Stimulated activated CD8-positive, alpha-beta memory T cell treated with anti-CD3 and anti-CD28 coated beads, Interleukin-12 subunit alpha, Interleukin-12 subunit beta, amount 100 ng/mL, for 24 hours (primary cell): Measurements from ENCODE around the gene ADORA2A.

Experiments used
- DNase-seq: peaks from one replicate; pipeline ENCODE4 v3.0.0-alpha.2; 2020; ENCODE audit errors: extremely low read depth

Gene ADORA2A

DNA sequence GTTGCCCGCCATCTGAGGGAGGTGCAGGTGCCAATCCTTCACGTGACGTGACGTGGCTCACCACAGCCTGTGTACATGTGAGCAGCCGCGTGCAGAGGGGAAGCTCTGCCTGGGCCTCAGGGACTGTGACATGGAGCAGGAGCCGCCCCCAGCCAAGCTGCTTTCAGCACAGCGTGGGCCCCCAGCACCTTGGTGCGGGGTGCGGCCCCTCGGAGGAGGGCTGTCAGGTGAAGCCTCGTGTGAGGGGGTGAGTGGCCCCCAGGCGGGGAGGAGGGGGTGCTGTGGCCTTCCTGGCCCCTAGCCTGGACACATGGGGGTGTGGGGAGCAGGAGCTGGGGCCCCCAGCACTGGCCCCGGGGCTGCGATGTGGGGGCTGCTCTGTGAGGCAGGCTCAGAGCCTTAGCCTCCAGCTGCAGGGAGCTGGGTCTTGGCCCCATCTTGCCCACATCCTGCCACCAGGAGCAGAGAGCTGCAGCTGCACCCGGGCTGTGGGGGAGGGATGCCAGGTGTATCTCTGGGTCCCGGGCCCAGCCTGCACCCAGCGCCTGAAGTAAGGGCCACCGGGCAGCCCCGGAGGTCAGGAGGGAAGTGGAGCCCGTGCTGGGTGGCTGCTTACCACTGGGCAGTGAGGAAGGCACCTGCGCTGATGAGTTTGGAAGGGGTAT, at the start of gene ADORA2A:
Gene ADORA2A (plus strand): TSS at position 100 of the 665 bp plus-strand sequence. CDS start 5,806 bp downstream, outside the sequence.
- DNase-seq: no peak

DNA sequence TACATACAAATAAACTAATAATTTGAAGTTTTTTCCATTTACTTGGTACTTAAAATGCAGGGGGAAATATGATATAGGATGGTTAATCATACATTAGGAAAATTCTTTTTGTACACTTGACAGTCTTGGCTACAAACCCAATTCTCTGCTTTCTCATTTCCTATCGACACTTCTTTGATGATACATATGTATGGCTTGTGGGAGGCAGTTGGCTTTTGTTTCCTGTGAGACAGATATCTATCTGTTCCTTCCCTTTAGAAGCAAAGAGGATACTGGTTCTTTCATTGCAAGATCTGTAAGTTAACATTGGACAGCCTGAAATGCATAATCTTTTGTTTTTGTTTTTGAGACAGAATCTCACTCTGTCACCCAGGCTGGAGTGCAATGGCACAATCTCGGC, 47.9 kb upstream of the ADORA2A start:
- DNase-seq: no peak

DNA sequence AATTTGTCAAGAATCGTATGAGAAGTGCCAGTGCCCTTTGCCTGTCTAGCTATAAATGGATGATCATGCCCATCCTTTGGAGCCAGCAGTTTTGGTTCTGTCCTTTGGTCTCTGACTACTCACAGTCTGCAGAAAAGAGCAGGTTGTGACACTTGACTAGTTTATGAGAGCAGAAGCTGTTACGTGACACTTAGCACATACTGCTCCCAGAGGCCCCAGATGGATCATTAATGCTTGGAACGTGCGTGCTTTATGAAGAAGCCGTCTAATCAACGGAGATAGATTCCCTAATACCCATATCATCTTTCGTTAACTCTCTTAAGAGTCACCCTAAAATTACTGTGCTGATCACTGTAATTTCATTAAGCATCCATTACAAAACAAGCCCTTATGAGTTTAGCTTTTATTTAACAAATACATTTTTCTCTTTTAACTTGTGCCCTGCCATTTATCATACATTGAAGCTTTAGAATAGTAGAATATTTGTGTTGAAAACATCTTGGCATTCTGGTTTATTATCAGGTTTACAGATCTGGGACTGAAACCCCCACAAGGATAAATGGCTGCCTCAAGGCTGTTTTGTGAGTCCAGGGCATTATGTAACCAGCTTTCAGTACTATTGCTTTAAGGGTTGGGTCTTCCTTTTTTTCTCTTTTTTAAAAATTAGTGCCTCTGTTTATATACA, 47.0 kb upstream of the ADORA2A start:
- DNase-seq: no peak

DNA sequence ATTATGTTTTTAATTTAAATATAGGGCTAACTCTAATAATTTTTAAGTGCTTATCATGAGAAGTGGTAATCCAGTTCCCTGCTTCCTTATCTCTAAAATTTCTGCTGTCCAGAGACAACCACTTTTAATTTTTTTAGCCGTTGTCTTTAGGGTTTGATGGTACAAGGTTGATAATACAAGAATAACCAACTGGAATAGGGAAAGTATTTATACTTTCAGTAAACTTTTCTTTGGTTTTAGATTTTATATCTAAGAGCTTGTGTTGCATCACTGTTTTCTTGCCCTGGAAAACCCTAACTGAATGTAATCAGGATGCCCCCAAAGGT, 46.5 kb upstream of the ADORA2A start:
- DNase-seq: no peak

DNA sequence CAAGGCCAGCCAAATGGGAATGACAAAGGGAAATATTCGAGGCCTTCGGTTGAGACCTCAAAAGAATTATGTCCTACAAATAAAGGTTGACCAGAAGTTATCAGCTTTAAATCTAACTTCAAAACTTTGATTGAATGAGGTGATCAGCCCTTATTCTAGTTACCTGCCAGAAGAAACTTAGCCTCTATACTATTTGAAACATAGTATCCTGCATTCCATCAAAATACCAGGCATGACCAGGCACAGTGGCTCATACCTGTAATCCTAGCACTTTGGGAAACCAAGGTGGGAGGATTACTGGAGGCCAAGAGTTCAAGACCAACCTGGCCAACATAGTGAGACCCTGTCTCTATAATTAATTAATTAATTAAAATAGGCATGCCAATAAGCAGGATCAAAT, 44.3 kb upstream of the ADORA2A start:
- DNase-seq: no peak

DNA sequence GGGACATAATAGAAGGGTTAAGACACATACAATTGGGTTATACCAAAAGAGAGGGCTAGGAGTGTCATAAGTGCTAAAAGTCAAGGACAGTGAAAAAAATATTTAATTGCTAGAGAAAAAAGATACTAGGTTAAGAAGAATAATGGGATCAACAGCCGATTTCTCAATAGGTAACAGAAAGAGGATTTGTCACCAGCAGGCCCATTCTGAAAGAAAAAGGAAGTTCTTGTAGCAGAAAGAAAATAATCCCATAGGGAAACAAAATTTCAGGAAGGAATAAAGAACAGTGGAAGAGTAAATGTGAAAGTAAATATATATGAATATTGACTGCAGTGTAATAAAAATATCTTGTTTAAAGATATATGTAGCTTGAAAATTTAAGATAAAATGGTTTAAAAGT, 43.3 kb upstream of the ADORA2A start:
- no peak for DNase-seq

DNA sequence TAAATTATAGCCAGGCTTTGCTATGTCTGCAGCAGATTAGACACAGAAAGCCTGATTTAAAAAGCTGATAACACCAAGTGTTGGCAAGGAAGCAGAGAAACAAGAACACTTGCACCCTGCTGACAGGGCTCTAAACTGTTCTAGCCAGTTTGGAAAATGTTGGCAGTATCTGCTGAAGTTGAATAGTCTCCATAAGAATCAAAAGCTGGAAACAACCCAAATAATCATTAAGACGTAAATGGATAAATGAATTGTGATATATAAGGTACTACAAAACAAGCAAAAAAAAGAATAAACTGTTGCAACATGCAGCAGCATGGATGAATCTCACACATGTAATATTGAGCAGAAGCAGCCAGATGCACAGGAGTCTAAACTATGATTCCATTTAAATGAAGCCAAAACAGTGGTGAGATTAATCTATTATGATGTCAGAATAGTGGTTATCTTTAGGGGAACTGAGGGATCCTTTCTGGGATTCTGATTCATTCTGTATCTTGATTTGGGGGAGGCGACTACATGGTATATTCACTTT, 40.4 kb upstream of the ADORA2A start:
- no peak for DNase-seq

DNA sequence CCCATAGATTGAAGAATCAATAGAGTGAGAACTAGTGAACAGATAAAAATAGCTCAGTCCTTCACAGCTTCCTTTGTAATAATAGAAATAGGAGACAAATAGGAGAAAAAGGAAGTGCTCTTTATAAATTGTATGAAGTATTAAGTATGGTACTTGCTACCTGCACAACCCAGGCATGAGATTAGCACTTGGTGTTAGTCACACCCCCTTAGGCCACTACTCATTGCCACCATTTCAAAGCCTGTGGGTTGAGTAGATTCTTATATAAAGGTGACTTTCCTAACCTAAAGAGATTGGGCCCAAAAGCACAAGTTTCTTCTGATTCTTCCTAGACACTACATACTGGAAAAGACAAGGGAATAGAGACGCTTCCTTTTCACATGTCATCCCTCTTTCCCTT, 37.7 kb upstream of the ADORA2A start:
- DNase-seq: no peak

DNA sequence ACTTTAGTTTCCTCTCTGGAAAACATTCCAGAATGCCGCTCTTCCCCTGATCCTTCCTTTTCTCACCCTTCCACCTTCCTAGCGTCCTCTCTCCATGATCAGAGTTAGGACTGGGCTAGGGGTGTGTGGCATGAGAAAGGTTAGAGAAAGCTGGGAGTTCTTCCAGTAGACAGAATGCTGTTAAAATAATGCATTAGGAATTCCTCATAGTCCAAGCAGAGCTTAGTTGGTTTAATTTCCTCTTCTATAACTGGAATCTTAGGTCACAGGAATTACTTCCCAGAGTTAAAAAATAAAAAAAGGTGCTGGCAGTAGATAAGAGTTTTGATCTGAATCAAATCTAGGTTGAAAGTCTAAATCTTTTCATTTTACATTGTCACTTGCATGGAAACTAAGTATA, 37.2 kb upstream of the ADORA2A start:
- DNase-seq: no peak

DNA sequence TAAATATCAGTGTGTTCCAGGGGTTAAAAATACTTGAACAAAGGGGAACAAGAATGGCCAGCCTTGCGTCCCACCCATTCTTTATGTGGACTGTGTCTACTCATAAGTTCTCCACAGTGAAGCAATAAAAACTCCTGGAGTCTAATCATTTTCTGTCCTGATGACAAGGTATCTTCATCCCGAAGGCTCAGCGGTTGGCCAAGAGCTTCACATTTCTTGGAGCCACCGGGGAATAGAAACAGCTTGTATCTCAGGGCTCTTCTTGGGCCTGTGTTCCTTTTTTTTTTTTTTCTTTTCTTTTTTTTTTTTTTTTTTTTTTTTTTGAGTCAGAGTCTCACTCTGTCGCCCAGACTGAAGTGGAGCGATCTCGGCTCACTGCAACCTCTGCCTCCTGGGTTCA, 36.8 kb upstream of the ADORA2A start:
- no peak for DNase-seq

DNA sequence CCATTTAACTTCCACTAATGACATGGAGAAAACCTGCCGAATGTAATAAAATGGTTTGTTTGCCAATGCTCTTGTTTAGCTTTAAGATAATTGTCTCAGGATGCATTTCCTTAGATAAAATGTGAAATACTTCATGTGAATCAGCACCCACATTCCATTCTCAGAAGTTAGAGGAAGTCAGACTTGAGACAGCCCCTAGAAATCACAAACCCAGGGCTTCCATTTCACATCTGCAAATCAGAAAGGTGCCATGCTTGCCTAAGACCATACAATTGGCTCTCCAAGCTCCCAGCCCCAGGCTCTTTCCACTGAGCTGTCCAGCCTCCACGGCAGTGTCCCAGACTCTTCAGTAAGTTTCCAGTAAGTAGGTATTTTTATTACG, 35.6 kb upstream of the ADORA2A start:
- no peak for DNase-seq

DNA sequence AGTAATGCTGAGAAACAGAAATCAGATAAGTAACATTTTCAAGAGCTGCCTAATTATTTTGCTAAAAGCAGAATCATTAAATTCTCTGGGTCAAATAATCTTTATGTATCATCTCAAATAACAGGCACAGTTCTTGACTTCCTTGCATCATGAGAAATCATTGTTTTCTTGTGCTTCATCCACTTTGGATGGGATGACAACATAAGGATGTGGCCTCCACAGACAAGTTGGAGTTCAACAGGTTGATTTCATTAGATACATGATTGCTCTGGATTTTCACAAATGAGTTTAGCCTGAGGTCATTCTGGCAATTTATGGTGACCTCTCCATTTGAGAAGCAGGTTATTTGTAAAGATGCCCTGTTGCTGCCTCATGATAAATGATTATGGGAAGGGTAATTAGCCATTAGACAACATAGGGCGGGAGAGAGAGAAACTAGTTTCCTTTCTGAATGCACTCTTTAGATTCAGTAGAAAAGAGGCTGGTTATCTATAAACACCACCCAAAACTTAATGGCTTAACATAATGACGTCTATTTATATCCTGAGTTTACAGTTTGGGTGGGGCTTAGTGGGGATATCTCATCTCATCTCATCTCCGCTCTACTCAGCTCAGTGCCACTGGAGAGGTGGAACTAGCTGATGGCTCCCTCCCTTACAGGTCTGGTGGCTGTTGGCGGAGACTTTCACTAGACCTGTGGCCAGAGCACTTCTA, 35.0 kb upstream of the ADORA2A start:
- DNase-seq: no peak

DNA sequence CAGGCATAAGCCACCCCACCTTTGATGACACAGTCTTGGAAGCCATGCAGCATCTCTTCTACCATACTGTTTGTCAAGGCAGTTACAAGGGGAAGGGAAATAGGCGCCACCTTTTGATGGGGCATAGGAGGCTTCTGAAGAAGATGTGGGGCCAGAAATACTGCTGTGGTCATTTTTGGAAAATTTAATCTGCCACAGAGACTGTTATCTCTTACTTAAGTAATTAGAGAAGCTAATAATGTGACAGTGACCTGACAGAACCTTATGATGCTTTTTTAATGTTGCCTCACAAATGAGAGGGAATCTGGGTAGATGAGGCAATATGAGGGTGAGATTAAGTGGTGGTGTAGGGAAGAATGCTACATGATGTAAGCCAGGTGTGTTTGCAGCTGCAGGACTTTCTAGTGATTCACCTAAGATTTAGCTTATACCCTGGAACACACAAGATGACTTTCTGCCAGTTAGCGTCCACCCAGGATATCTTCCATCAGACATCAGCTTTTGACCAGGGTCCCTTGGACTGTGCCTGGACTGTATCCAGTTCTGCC, 34.3 kb upstream of the ADORA2A start:
- DNase-seq: no peak

DNA sequence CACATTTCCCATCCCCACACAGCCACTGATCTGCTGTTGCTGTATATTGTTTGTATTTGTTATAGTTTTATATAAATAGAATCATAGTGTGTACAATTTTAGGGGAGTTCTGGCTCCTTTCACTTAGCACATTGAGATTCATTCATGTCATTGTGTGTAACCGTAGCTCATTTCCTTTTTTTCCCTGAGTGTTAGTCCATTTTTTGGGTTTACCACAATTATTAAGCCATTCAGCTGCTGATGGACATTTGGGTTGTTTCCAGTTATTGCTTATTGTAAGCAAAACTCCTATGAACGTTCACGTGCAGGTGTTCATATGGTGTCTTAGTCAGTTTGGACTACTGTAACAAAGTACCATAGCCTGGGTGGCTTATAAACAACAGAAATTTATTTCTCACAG, 33.6 kb upstream of the ADORA2A start:
- no peak for DNase-seq

DNA sequence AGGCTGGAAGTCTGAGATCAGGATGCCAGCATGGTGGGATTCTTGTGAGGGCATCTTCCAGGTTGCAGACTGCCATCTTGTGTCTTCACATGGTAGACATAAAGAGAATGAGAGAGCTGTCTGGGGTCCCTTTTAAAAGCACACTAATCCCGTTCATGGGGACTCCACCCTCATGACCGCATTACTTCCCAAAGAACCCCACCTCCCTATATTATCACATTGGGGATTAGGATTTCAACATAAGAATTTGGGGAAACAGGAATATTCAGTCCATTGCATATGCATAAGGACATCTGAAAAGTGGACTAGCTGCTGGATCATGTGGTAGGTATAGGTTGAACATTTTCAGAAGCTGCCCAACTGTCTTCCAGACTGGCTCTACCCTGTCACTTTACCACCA, 33.1 kb upstream of the ADORA2A start:
- no peak for DNase-seq

DNA sequence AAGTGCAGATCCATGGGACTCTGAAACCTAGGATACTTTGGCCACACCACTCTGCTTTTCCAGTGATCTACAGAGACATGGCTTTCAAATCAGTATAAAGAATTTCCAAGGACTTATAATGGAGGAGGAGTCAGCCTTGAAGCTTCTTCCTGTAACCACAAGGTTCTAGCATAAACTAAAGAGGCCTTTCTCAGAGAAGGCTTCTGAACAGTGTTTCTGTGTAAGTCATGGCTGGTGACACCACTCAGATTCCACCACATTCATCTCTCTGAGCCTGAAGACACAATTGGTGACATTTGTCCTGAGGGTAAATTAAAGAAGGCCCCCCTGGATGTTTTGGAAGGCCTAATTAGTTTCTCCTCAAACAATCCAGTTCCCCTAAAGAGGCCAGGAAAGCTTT, 29.0 kb upstream of the ADORA2A start:
- no peak for DNase-seq

DNA sequence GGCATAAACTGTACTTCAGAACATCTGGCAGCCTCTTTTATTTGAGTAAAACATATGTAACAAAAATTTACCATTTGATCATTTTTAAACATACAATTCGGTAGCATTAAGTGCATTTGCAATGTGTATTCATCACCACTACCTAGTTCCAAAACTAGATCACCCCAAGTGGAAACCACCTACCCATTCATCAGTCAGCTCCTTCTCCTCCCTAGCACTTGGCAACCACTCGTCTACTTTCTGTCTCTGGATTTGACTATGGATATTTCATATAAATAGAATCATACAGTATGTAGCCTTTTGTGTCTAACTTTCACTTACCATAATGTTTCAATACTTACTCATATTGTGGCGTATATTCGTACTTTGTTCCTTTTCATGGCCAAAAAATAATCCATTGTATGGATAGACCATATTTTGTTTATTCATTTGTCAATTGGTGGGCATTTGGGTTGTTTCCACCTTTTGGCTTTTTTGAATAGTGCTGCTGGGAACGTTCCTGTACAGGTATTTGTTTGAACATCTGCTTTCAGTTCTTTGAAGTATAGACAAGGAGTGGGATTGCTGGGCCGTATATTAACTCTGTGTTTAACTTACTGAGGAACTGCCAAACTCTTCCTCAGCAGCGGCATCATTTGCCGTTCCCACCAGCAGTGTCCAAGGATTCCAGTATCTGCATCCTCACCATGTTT, 27.2 kb upstream of the ADORA2A start:
- DNase-seq: no peak

DNA sequence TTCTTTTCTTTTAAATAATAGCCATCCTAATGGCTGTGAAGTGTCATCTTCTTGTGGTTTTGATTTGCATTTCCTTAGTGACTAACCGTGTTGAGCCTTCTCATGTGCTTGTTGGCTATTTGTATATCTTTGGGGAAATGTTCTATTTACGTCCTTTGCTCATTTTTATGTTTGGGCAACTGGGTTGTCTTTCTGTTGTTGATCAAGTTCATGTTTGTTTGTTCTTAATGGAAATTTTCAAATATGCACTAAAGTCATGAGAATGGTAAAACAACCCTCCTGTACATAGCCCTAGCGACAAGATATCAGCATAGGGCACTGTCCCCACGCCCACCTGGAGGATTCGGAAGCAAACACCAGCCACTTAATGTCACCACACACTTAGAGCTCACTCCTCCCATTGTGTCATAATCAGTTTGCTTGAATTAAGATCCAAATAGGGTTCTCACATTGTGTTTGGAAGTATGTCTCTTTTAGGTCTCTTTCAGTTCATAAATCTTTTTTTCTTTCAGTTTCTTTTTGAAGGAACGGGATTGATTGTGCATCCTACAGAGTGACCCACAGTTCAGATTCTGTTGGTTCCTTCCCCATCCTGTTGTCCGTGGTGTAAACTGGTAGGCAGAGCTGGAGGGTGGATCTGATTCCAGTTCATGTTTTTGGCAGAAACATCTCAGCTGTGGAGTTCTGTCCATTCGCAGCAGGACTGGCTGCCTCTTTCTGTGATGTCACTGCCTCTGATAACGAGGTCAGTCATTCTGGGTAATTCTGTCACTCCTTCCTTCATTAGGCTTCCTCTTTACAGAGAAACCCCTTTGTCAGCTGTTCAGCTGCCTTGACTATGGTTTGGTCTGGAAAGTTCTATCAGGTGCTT, 26.4 kb upstream of the ADORA2A start:
- DNase-seq: no peak

DNA sequence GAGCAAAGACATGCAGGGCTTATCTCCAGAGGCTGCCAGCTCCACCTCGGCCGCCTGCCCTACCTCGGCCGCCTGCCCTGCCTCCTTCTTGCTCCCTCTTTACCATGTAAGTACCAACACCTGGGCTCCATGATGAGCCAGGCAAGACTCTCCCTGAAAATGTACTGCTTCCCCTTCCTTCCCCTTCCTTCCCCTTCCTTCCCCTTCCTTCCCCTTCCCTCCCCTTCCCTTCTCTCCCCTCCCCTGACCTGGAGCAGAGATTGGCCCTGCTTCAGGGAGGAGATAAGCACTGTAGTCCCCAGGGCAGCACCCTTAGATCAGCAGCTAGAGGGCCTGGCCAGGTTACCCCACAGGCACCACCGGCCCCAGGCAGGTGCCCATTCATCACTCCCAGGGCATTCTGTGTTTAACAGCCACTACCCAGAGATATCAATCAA, 25.4 kb upstream of the ADORA2A start:
- DNase-seq: no peak

DNA sequence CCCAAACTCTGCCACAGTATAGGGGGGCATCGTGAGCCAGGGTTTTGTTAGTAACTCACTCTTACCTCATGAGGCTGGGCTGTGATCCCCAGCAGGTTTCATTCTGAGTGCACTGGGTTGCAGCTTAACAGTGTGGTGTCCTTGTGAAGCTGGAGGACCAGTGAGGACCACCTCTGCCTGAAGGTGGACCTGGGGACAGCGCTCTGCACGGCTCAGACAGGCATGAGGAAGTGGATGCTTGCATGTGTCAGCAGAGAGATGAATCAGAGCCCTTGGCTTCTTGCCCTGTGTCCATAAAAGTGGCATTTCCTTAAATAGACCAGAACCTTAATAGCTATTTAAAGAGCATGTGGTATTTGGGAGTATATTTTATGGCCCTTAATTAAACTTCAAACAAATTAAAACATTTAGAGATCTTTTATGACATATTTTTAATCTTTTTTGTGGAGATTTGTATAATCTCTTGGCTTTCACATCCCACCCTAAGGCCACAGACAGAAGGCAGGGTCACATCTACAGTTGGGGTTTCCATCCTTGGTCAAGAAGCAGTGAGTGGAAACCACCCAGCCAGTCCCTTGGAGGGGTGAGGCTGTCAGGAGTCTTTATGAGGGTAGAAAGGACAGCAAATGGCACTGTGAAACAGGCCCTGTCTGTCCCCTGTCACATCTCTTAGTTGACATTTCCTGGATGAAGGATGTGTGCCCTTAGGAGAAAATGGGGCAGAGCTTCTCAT, 24.8 kb upstream of the ADORA2A start:
- DNase-seq: no peak
